Measurements from ENCODE around the gene LRRC59. TPM values are rescaled to one million over a fixed set of nuclear protein-coding genes. Genes with fewer than 3 reads are reported as not detected.
"Not testable (repeated sequence)": the region's sequence is repeated elsewhere in the genome, so short reads cannot be mapped to it uniquely, and the experiment has no call there.

Gene LRRC59
- total RNA-seq, 2 donors from 2014 or later: 57.6 to 63.6 TPM

DNA sequence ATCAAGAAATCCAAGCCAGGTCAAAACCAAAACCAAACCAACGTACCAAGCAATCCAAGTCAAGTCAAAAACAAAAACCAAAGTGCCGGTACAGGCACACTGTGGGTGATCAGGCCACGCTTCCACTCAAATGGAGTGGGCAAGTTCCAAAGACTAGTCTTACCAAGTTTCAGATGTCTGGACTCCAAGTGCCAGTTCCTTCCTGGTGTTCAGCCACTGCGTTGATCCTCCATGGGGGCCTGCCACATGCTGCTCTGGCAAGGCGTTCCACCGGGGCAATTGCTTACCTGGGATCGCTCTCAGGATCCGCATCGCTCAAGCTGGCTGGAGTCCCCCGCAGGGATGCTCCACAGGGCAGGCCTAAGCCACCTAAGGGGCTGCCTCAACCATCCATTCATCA is 22.3 kb upstream of the LRRC59 start:
- not testable (repeated sequence) for DNase-seq; ATAC-seq (replicated peaks in 1 of 2); H3K27me3 Mint-ChIP-seq (ENCODE audit: low read depth); H3K36me3 Mint-ChIP-seq (ENCODE audit: insufficient read depth in 2 of 2); H3K9me3 Mint-ChIP-seq; H3K4me3 Mint-ChIP-seq; H3K27ac Mint-ChIP-seq
- H3K4me1 Mint-ChIP-seq (ENCODE audit: low read depth): peaks cover 10% of the 10 kb centered on the region

GRCh38 chr17:50414808-50415207 is 17.5 kb upstream of the LRRC59 start:
- DNase-seq (no peak), ATAC-seq (replicated peaks in 1 of 2) (no peak)
- H3K27me3 Mint-ChIP-seq (ENCODE audit: low read depth): peaks cover 6% of the 10 kb centered on the region
- no peak overlapping the region for H3K27ac Mint-ChIP-seq
- peaks cover 0 to 4% of the 10 kb centered on the region in 2 donors for H3K9me3 Mint-ChIP-seq
- no peaks in the 10 kb centered on the region for H3K4me1 Mint-ChIP-seq (ENCODE audit: low read depth)
- no peak overlapping the region for H3K4me3 Mint-ChIP-seq
- no peaks in the 10 kb centered on the region for H3K36me3 Mint-ChIP-seq (ENCODE audit: insufficient read depth in 2 of 2)

DNA sequence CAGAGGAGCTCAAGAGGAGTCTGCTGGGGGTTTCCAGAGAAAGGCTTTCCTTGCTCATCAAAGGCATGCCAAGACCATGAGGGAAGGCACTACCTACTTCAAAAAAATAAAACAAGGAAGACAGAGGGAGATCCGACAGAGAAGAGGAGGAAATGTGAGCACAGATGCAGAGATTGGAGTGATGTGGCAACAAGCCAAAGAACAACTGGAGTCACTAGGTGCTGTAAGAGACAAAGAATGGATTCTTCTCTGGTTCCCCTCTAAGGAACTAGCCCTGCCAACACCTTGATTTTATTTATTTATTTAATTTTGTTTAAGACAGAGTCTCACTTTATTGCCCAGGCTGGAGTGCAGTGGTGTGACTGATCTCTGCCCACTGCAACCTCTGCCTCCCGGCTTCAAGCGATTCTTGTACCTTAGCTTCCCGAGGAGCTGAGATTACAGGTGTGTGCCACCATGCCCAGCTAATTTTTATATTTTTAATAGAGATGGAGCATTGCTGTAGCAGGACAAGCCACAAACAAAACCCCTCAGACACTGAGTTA is 14.9 kb upstream of the LRRC59 start:
- H3K27me3 Mint-ChIP-seq (ENCODE audit: low read depth): peaks cover 6% of the 10 kb centered on the region
- H3K4me1 Mint-ChIP-seq (ENCODE audit: low read depth): no peaks in the 10 kb centered on the region
- ATAC-seq (replicated peaks in 1 of 2): no peak
- no peak for DNase-seq
- H3K9me3 Mint-ChIP-seq: no peaks in the 10 kb centered on the region
- no peak overlapping the region for H3K27ac Mint-ChIP-seq
- no peaks in the 10 kb centered on the region for H3K36me3 Mint-ChIP-seq (ENCODE audit: insufficient read depth in 2 of 2)
- H3K4me3 Mint-ChIP-seq: no peak overlapping the region

DNA sequence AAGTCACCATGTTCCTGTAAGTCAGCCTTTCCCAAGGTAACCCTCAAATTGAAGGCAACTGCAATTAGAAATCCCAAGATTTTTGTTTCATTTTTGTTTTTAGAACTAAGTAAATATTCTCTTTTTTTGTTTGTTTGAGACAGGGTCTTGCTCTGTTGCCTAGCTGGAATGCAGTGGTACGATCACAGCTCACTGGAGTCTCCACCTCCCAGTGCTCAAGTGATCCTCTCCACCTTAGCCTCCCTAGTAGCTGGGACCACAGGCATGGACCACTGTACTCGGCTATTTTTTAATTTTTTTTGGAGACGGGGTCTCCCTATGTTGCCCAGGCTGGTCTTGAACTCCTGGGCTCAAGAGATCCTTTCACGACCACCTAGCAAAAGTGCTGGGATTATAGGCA is 10.6 kb upstream of the LRRC59 start:
- no peaks in the 10 kb centered on the region for H3K9me3 Mint-ChIP-seq
- no peak overlapping the region for H3K27ac Mint-ChIP-seq
- no peaks in the 10 kb centered on the region for H3K4me1 Mint-ChIP-seq (ENCODE audit: low read depth)
- H3K36me3 Mint-ChIP-seq (ENCODE audit: insufficient read depth in 2 of 2): no peaks in the 10 kb centered on the region
- ATAC-seq (replicated peaks in 1 of 2) (no peak), DNase-seq (no peak)
- peaks cover 6% of the 10 kb centered on the region for H3K27me3 Mint-ChIP-seq (ENCODE audit: low read depth)
- no peak overlapping the region for H3K4me3 Mint-ChIP-seq

- no peak for DNase-seq
- no peak for ATAC-seq (replicated peaks in 1 of 2)
- H3K27ac Mint-ChIP-seq: no peak overlapping the region
- H3K4me1 Mint-ChIP-seq (ENCODE audit: low read depth): no peaks in the 10 kb centered on the region
- H3K27me3 Mint-ChIP-seq (ENCODE audit: low read depth): peaks cover under 1% of the 10 kb centered on the region
- H3K9me3 Mint-ChIP-seq: no peaks in the 10 kb centered on the region
- no peak overlapping the region for H3K4me3 Mint-ChIP-seq
- no peaks in the 10 kb centered on the region for H3K36me3 Mint-ChIP-seq (ENCODE audit: insufficient read depth in 2 of 2)
These were observed 9.3 kb upstream of the LRRC59 start for GRCh38 chr17:50406578-50406977.

GRCh38 chr17:50405351-50405750 is 8.0 kb upstream of the LRRC59 start:
- H3K4me3 Mint-ChIP-seq; H3K27me3 Mint-ChIP-seq (ENCODE audit: low read depth); DNase-seq; H3K36me3 Mint-ChIP-seq (ENCODE audit: insufficient read depth in 2 of 2); H3K4me1 Mint-ChIP-seq (ENCODE audit: low read depth); H3K27ac Mint-ChIP-seq; ATAC-seq (replicated peaks in 1 of 2); H3K9me3 Mint-ChIP-seq: not testable (repeated sequence)

DNA sequence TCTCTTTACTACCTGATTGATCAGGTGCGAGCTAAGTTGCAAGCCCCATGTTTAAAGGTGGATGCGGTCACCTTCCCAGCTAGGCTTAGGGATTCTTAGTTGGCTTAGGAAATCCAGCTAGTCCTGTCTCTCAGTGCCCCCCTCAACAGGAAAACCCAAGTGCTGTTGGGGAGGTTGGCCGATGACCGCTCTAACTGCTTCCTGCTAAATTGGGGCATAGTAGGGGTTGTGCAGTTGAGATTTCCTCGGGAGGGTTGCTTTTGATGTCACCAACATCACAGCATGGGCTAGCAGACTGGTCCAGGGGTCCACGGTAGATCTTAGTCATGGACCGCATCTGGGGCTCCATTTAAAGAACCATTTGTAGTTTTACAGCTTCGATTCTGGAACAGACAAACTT is 2.3 kb upstream of the LRRC59 start:
- not testable (repeated sequence) for H3K27ac Mint-ChIP-seq; H3K27me3 Mint-ChIP-seq (ENCODE audit: low read depth); H3K36me3 Mint-ChIP-seq (ENCODE audit: insufficient read depth in 2 of 2); DNase-seq; H3K4me3 Mint-ChIP-seq; H3K9me3 Mint-ChIP-seq; ATAC-seq (replicated peaks in 1 of 2)
- peaks cover 25% of the 10 kb centered on the region for H3K4me1 Mint-ChIP-seq (ENCODE audit: low read depth)

DNA sequence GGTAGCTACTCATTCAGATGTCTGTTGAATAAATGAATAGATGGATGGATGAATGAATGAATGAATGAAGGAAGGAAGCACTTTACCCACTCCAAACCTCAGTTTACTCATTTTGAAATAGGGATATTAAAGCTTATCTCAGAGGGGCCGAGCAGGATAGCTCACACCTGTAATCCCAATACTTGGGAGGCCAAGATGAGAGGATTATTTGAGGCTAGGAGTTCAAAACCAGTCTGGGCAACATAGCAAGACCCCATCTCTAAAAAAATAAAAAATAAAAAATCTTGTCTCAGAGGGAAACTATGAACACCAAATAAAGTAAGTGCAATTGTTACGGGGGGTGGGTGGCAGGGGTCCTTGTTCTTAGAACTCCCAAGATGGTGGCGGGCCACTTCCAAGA is 1.3 kb upstream of the LRRC59 start:
- Mint-ChIP-seq H3K36me3 (ENCODE audit: insufficient read depth in 2 of 2) (peaks cover 4 to 12% of the 10 kb centered on the region in 2 donors), H3K4me1 (ENCODE audit: low read depth) (peaks cover 31% of the 10 kb centered on the region)
- not testable (repeated sequence) for H3K27me3 Mint-ChIP-seq (ENCODE audit: low read depth); H3K27ac Mint-ChIP-seq; H3K9me3 Mint-ChIP-seq; DNase-seq; ATAC-seq (replicated peaks in 1 of 2); H3K4me3 Mint-ChIP-seq

DNA sequence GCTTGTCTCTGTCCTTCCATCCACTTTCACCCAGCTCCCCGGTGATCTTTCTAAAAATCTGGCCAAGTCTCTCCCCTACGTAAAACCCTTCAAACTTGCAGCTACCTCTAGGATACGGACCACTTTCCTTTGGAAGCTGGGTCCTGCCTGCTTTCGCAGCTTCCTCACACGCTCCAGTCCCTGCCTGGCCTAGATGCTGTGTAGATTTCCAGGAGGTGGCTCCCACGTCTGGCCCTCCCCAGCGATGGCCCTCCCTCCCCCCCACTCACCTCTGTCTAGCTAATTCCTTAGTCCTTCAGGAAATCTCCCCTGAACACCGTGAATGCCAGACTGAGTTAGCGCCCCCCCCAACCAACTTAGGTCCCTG is 579 bp upstream of the LRRC59 start:
- H3K27me3 Mint-ChIP-seq (ENCODE audit: low read depth): no peaks in the 10 kb centered on the region
- H3K9me3 Mint-ChIP-seq: no peaks in the 10 kb centered on the region
- ATAC-seq (replicated peaks in 1 of 2) (no peak), DNase-seq (no peak)
- H3K4me3 Mint-ChIP-seq: peak overlapping the region; percentile 82 to 98
- peak overlapping the region; percentile 51 for H3K27ac Mint-ChIP-seq
- H3K36me3 Mint-ChIP-seq (ENCODE audit: insufficient read depth in 2 of 2): peaks cover 7 to 18% of the 10 kb centered on the region in 2 donors
- peaks cover 37% of the 10 kb centered on the region for H3K4me1 Mint-ChIP-seq (ENCODE audit: low read depth)

DNA sequence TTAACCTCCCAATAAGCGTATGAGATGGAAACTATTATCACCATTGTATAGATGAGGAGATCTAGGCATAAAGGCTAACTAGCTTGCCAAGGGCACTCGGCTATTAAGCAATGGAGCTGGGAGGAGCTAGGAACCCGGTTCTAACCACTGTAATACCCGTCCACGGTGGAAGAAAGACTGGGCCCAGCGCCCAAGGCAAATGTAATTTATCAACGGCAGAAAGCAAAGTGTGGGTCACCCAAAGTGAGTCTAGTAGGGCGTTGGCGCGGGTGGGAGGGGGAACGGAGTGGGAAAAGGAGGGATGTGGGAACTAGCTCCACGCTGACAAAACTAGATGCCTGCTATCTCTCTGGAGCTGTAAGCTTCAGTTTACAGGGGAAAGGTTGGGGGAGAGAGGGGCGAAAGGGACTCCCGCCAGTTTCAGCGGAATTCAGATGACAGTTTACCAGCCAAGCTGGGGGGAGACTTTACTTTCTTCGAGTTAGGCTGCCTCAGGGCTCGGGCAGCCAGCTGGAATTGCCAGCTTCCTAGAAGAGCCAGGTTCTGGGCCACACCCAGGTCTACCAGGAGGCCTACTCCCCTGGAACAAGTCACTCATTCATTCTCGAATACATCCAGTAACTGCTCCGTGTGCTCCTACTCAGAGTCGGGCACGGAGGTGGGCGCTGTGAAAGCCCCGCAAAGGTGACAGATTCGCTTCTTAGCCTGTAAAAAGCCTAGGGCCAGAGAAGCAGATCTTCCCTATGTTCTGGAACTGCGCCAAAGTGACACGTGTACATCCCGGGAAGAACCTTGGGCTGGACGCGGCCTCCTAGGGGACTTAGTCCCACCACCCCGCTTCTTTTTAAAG is 837 bp downstream of the LRRC59 start:
- ATAC-seq (replicated peaks in 1 of 2): peak; percentile 22 to 30
- no peaks in the 10 kb centered on the region for H3K27me3 Mint-ChIP-seq (ENCODE audit: low read depth)
- H3K4me1 Mint-ChIP-seq (ENCODE audit: low read depth): peaks cover 38% of the 10 kb centered on the region
- peaks cover 7 to 18% of the 10 kb centered on the region in 2 donors for H3K36me3 Mint-ChIP-seq (ENCODE audit: insufficient read depth in 2 of 2)
- peak; percentile 16 to 22 for DNase-seq
- H3K4me3 Mint-ChIP-seq: peak overlapping the region; percentile 82 to 98
- no peaks in the 10 kb centered on the region for H3K9me3 Mint-ChIP-seq
- H3K27ac Mint-ChIP-seq: peak overlapping the region; percentile 84

DNA sequence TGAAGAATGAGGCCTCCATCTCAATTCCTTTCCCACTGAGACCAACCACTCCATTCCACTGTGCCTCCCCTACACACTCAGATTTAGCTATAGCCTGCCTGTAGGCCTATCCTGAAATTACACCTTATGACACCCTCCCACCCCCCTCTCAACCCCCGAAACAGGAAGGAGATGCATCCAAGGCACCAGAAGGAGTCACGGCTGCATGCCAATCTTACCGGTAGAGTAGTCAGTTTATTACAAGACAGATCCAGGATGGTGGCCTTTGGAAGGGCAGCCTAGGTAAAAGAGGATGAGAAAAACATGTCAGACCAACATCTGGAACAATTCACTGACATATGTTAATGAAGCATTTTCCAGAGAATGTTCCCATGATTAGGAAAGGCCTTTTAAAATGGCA is 2.6 kb downstream of the LRRC59 start:
- ATAC-seq (replicated peaks in 1 of 2): no peak
- peak overlapping the region; percentile 83 for H3K27ac Mint-ChIP-seq

GRCh38 chr17:50393700-50394099 is 3.6 kb downstream of the LRRC59 start:
- Mint-ChIP-seq H3K27ac (no peak overlapping the region), H3K4me1 (ENCODE audit: low read depth) (peaks cover 38% of the 10 kb centered on the region), H3K27me3 (ENCODE audit: low read depth) (no peaks in the 10 kb centered on the region), H3K9me3 (no peaks in the 10 kb centered on the region), H3K4me3 (no peak overlapping the region), H3K36me3 (ENCODE audit: insufficient read depth in 2 of 2) (peaks cover 7 to 26% of the 10 kb centered on the region in 2 donors)
- ATAC-seq (replicated peaks in 1 of 2): no peak
- no peak for DNase-seq

More for the DNA sequence above, 2.6 kb downstream of the LRRC59 start:
- H3K4me3 Mint-ChIP-seq: peak overlapping the region; percentile 82 to 98
- peaks cover 38% of the 10 kb centered on the region for H3K4me1 Mint-ChIP-seq (ENCODE audit: low read depth)
- peaks cover 7 to 23% of the 10 kb centered on the region in 2 donors for H3K36me3 Mint-ChIP-seq (ENCODE audit: insufficient read depth in 2 of 2)
- DNase-seq: no peak
- no peaks in the 10 kb centered on the region for H3K9me3 Mint-ChIP-seq
- H3K27me3 Mint-ChIP-seq (ENCODE audit: low read depth): no peaks in the 10 kb centered on the region

DNA sequence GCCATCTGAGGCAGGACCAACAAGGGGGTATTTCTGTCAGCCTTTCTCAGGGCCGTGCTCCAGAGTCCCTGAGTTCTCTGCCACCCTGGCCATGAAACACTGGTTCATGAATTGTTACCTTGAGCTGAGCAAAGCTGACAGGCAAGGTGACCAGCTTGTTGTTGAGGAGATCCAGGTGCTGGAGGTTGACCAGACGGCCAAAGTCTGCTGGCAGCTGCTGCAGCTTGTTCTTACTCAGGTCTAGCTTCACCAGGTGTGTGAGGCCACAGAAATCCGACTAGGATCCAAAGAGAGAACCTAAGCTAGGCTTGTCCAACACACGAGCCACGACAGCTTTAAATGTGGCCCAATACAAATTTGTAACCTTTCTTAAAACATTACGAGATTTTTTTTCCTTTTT is 4.7 kb downstream of the LRRC59 start:
- ATAC-seq (replicated peaks in 1 of 2) (no peak), DNase-seq (no peak)
- Mint-ChIP-seq H3K27me3 (ENCODE audit: low read depth) (no peaks in the 10 kb centered on the region), H3K4me3 (no peak overlapping the region), H3K36me3 (ENCODE audit: insufficient read depth in 2 of 2) (peaks cover 13 to 26% of the 10 kb centered on the region in 2 donors), H3K27ac (no peak overlapping the region), H3K4me1 (ENCODE audit: low read depth) (peaks cover 34% of the 10 kb centered on the region), H3K9me3 (no peaks in the 10 kb centered on the region)

- peaks cover 13 to 39% of the 10 kb centered on the region in 2 donors for H3K36me3 Mint-ChIP-seq (ENCODE audit: insufficient read depth in 2 of 2)
- ATAC-seq (replicated peaks in 1 of 2): no peak
These were observed 7.8 kb downstream of the LRRC59 start for GRCh38 chr17:50389534-50389933.

More at GRCh38 chr17:50389534-50389933, 7.8 kb downstream of the LRRC59 start:
- H3K4me1 Mint-ChIP-seq (ENCODE audit: low read depth): peaks cover 12% of the 10 kb centered on the region
- H3K9me3 Mint-ChIP-seq: no peaks in the 10 kb centered on the region
- DNase-seq: no peak
- no peak overlapping the region for H3K4me3 Mint-ChIP-seq
- no peak overlapping the region for H3K27ac Mint-ChIP-seq
- H3K27me3 Mint-ChIP-seq (ENCODE audit: low read depth): no peaks in the 10 kb centered on the region

All from activated T-cell treated with anti-CD3 and anti-CD28 coated beads, Interleukin-2, amount 50 U/mL, for 72 hours (primary cell).